GM12892 (cell line): Measurements from ENCODE around the gene KCNMA1.

ENCODE experiments used
- POLR2A ChIP-seq: IDR thresholded peaks from 2 replicates; pipeline ENCODE4 v1.6.1; 2011; ENCODE audit warnings: low read depth, low read length, control low read depth
- POLR2AphosphoS5 ChIP-seq: IDR thresholded peaks from 2 replicates; pipeline ENCODE4 v1.6.1; 2011; ENCODE audit warnings: low read depth, low read length, control low read depth

- TF ChIP-seq POLR2AphosphoS5 (no peak), POLR2A (no peak)
These were observed 516.8 kb downstream of the KCNMA1 start for GRCh38 chr10:77120666-77121376.
